ENCODE data around the gene CCL2.

- no peak for TF ChIP-seq CTCF (conservative IDR thresholded peaks at IDR 0.05; ENCODE audit: low read length)
- no peak for TF ChIP-seq EZH2phosphoT487 (IDR thresholded peaks at IDR 0.05; ENCODE audit: borderline replicate concordance, low read depth, low read length)
Observed at GRCh38 chr17:34226011-34226743, 28.9 kb upstream of the CCL2 start.

Measured in OCI-LY7 (cell line).